GM20000 (cell line): Measurements from ENCODE around the gene CLNK.
A peak's percentile ranks its signal among the peaks of the same experiment; 100 is the strongest.

Source experiments
- DNase-seq: peaks from one replicate; pipeline ENCODE4 v3.0.0; 2012; ENCODE audit warnings: low spot score
- TF ChIP-seq, protein P1 (sequence below): IDR thresholded peaks from 2 replicates; pipeline ENCODE4 v1.5.1; 2012; ENCODE audit warnings: mild to moderate bottlenecking, control low read depth; ENCODE audit errors: extremely low read depth, missing control alignments

Gene CLNK

DNA sequence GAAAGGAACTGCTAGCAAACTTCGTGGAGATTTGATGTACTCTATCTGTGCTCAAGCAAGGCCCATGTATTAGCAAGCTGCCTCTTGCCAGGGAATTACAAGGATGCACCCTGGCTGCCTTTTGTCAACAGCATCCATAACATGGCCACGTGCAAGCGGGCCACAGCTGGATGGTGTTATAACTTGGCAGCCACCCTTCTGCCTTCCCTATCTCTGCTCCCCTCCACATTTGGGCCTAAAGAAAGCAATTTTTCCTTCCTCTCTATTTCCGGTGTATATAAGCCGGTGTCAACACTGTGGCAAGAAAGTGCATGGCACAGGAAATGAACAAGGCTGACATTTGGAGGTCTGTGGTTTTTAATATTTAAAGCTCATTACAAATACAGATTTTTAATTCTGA, 94.8 kb downstream of the CLNK start:
- TF ChIP-seq, protein P1, sequence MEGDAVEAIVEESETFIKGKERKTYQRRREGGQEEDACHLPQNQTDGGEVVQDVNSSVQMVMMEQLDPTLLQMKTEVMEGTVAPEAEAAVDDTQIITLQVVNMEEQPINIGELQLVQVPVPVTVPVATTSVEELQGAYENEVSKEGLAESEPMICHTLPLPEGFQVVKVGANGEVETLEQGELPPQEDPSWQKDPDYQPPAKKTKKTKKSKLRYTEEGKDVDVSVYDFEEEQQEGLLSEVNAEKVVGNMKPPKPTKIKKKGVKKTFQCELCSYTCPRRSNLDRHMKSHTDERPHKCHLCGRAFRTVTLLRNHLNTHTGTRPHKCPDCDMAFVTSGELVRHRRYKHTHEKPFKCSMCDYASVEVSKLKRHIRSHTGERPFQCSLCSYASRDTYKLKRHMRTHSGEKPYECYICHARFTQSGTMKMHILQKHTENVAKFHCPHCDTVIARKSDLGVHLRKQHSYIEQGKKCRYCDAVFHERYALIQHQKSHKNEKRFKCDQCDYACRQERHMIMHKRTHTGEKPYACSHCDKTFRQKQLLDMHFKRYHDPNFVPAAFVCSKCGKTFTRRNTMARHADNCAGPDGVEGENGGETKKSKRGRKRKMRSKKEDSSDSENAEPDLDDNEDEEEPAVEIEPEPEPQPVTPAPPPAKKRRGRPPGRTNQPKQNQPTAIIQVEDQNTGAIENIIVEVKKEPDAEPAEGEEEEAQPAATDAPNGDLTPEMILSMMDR: no peak
- no peak for DNase-seq

DNA sequence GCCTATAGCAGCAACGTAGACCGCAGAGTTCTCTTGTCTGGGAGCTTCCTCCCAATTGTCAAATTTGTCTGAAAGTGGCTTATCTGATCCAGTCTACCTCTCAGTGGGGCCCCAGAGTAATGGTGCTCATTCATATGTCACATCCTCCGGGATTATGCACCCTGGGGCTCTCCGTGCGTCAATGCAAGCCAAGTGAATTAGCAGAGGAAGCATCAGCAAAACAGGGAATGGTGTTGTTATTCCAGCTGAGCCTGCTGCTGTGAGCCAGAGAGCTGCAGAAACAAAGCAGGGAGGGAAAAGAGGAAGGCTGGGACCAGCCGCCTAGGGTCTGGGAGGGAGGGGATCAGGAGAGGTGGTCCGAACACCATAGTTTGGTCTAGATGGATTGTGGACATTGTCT, 95.2 kb downstream of the CLNK start:
- TF ChIP-seq, protein P1: no peak
- DNase-seq: no peak

DNA sequence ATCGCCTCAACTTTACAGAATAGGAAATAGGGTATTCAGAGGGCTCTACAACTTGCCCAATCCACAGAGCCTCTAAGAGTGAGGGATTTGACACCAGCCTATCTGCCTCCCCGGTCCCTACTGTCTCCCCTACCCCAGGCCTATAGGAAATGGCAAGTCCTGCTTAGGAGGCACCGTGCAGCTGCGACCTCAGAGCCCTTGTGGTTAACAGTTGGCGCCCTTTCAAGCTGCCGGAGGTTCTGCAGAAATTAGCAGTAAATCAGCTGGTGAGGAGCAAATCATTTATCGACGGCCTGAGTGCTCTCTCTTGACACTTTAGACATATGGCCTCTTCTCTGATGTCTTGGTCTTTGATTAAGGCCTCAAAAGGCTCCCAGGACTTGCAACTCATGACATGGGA, 96.9 kb downstream of the CLNK start:
- TF ChIP-seq, protein P1: no peak
- DNase-seq: no peak

DNA sequence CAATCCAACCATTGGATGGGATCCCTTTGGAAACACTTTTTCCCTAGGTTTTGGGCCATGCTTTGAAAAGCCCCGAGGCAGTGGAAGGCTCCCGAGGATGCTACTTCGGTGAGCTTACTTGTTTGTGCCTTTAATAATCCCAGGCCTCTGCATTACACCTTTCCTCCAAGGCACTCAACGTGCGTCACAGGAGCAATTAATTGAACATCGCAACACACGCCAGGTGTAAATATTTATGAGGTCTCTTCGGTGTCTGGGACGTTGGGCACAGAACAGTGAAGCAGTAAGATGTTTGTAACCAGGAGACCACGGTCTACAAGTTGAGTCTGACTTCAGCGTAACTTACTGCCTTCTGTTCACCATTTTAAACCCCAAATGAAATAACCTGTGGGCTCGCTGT, 97.3 kb downstream of the CLNK start:
- TF ChIP-seq, protein P1: no peak
- DNase-seq: no peak

DNA sequence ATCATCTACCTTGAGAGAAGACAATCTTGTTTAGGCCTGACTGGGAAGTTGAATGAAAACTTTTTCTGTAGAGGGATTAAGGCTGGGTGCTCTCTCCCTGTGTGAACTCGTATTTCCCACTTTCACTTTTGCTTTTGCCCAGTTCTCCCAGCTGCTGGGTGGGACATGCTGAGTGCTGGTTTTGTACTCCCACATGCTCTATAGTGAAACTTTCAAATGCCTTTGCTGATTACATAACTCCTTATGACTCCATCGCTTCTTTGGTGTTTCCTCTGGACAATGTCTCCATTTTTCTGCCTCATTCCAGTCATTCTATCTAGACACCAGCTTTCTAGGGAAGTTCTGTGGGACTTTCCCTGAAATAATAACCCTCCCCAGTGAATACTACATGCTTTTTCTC, 100.5 kb downstream of the CLNK start:
- peak; percentile 55 for DNase-seq
- TF ChIP-seq, protein P1: no peak

DNA sequence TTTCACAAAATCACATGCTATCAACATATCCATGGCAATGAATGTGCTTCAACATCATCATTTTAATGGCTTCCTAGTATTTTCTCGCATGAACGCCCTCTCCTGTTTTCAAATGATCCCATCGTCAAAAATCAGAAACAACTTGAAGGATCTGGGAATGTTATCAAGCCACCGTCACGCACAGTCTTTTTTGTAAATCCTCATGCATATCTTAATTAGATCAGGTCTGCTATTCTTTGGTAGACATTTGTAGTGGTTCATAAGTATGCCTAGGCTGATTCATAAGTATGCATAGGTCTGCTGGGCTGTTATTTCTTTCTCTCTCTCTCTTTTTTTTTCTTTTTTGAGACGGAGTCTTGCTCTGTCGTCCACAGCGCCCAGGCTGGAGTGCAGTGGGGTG, 101.6 kb downstream of the CLNK start:
- TF ChIP-seq, protein P1: no peak
- no peak for DNase-seq

DNA sequence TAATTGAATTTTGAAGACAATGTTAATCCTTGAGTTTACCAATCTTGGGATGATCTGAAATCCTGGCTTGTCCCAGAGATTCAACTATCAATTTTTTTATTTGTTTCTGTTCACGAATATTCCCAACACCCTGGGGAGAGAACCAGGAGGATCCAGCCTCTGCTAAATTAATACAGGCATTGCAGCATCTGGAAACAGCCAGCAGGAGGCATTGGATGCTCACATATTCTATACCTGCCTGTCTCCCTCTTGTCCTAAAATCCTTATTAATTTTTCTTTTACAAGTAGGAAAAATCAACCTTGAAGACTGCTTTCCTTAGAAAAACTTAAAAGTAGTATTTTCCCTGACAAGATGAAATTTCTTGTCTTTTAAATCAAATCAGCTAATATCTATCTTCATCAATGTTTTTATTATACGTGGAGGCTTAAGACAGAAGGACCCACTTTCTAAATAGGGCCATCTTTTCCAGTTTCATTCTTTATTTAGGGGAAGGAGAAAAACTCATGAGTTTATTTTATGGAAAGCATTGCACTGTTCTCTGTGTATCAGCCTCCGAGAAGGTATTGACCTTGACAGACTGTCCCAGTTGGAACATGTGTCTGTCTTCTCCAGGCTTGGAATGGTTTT, 102.4 kb downstream of the CLNK start:
- DNase-seq: no peak
- TF ChIP-seq, protein P1: peak; percentile 74
